Liver (tissue), 9 donors: ENCODE results near the gene UBE3D. TPM values are rescaled to one million over a fixed set of nuclear protein-coding genes. Genes with fewer than 3 reads are reported as not detected.

Experiments
- DNase-seq: peaks from one replicate; pipeline ENCODE4 v3.0.0-alpha.2; 2017; ENCODE audit warnings: low spot score
- H3K27ac ChIP-seq, 2 donors: one replicate each; pipeline ENCODE4 v1.7.0; 2013; ENCODE audit warnings: inconsistent platforms in 2 of 2, low read length in 2 of 2, control low read depth in 1 of 2, low read depth in 1 of 2, mild to moderate bottlenecking in 1 of 2
- H3K27me3 ChIP-seq, 4 donors: one replicate each; pipeline versions ENCODE4 v1.6.1 to v1.7.0; 2013; ENCODE audit warnings: low read length in 3 of 4, inconsistent platforms in 1 of 4, mild to moderate bottlenecking in 1 of 4, moderate library complexity in 1 of 4; ENCODE audit not compliant: control insufficient read depth in 4 of 4, insufficient read depth in 4 of 4
- H3K36me3 ChIP-seq, 4 donors: one replicate each; pipeline versions ENCODE4 v1.6.1 to v1.7.0; 2013; ENCODE audit warnings: low read length in 3 of 4, mild to moderate bottlenecking in 3 of 4, low read depth in 1 of 4, moderate library complexity in 1 of 4; ENCODE audit not compliant: control insufficient read depth in 4 of 4, insufficient read depth in 3 of 4
- H3K4me1 ChIP-seq, 4 donors: one replicate each; pipeline versions ENCODE4 v1.6.1 to v1.7.0; 2013; ENCODE audit warnings: low read length in 3 of 4, mild to moderate bottlenecking in 3 of 4, moderate library complexity in 1 of 4; ENCODE audit not compliant: control insufficient read depth in 4 of 4, insufficient read depth in 4 of 4
- H3K4me3 ChIP-seq, 3 donors: one replicate each; pipeline versions ENCODE4 v1.6.1 to v1.7.0; 2013; ENCODE audit warnings: low read length in 3 of 3, control low read depth in 1 of 3, low read depth in 1 of 3, mild to moderate bottlenecking in 1 of 3
- H3K9ac ChIP-seq, 2 donors: one replicate each; pipeline ENCODE4 v1.7.0; 2013; ENCODE audit warnings: low read length in 2 of 2, mild to moderate bottlenecking in 2 of 2, moderate library complexity in 2 of 2, control low read depth in 1 of 2, low read depth in 1 of 2
- H3K9me3 ChIP-seq, 4 donors: one replicate each; pipeline versions ENCODE4 v1.6.1 to v1.7.0; 2013; ENCODE audit warnings: low read length in 3 of 4; ENCODE audit not compliant: control insufficient read depth in 4 of 4
- CTCF ChIP-seq: fragments of 150-350 bp; IDR thresholded peaks from 2 replicates; pipeline ENCODE4 v1.5.1; 2017; ENCODE audit warnings: improper control_type of control experiment, low read depth, low read length; ENCODE audit not compliant: missing input control
- EGR1 ChIP-seq, 2 donors: IDR thresholded peaks; 2 replicates each; pipeline ENCODE4 v1.6.1; 2016 to 2018; ENCODE audit warnings: antibody characterized with exemption in 2 of 2, low read depth in 2 of 2
- FOXA1 ChIP-seq: IDR thresholded peaks from 2 replicates; pipeline ENCODE4 v1.6.1; 2016; ENCODE audit warnings: antibody characterized with exemption
- FOXA2 ChIP-seq: IDR thresholded peaks from 2 replicates; pipeline ENCODE4 v1.6.1; 2016; ENCODE audit warnings: antibody characterized with exemption
- GABPA ChIP-seq, 2 donors: IDR thresholded peaks in 1 of 2; conservative IDR thresholded peaks in 1 of 2; 2 replicates each; pipeline ENCODE4 v1.6.1; 2016; ENCODE audit warnings: antibody characterized with exemption in 2 of 2, mild to moderate bottlenecking in 1 of 2, moderate library complexity in 1 of 2
- HNF4A ChIP-seq, 2 donors: conservative IDR thresholded peaks; 2 replicates each; pipeline ENCODE4 v1.6.1; 2016; ENCODE audit warnings: antibody characterized with exemption in 2 of 2, mild to moderate bottlenecking in 2 of 2
- HNF4G ChIP-seq: IDR thresholded peaks from 2 replicates; pipeline ENCODE4 v1.6.1; 2016; ENCODE audit warnings: antibody characterized with exemption
- JUND ChIP-seq, 2 donors: IDR thresholded peaks; 2 replicates each; pipeline ENCODE4 v1.6.1; 2016; ENCODE audit warnings: antibody characterized with exemption in 2 of 2
- MAX ChIP-seq: IDR thresholded peaks from 2 replicates; pipeline ENCODE4 v1.6.1; 2016; ENCODE audit warnings: antibody characterized with exemption
- NR2F2 ChIP-seq: IDR thresholded peaks from 2 replicates; pipeline ENCODE4 v1.6.1; 2016; ENCODE audit warnings: antibody characterized with exemption
- RAD21 ChIP-seq, 2 donors: IDR thresholded peaks; 2 replicates each; pipeline ENCODE4 v1.6.1; 2016; ENCODE audit warnings: antibody characterized with exemption in 2 of 2, mild to moderate bottlenecking in 2 of 2
- REST ChIP-seq: IDR thresholded peaks from 2 replicates; pipeline ENCODE4 v1.6.1; 2016; ENCODE audit warnings: antibody characterized with exemption, mild to moderate bottlenecking
- SP1 ChIP-seq: IDR thresholded peaks from 2 replicates; pipeline ENCODE4 v1.6.1; 2018; ENCODE audit warnings: antibody characterized with exemption, mild to moderate bottlenecking
- TAF1 ChIP-seq: conservative IDR thresholded peaks from 2 replicates; pipeline ENCODE4 v1.6.1; 2016; ENCODE audit warnings: antibody characterized with exemption, mild to moderate bottlenecking
- YY1 ChIP-seq: IDR thresholded peaks from 2 replicates; pipeline ENCODE4 v1.6.1; 2016; ENCODE audit warnings: antibody characterized with exemption, mild to moderate bottlenecking
- ZBTB33 ChIP-seq: IDR thresholded peaks from 2 replicates; pipeline ENCODE4 v1.6.1; 2016; ENCODE audit warnings: antibody characterized with exemption
- WGBS: extraction: QIAGEN DNeasy Blood & Tissue Kit; methylation state at CpG from one replicate; pipeline ENCODE4 v1.1.7; 2013; 5-methylcytosine and 5-hydroxymethylcytosine counted together
- polyA plus RNA-seq, 2 donors: library from polyadenylated mRNA; stranded (reverse) in 1 of 2; unstranded in 1 of 2; fragments of 200-250 nt in 1 of 2; fragments of >200 nt in 1 of 2; fragmentation: Nextera tagmentation in 1 of 2; extraction: Ambion mirVana in 1 of 2; gene quantifications; one replicate each; pipeline versions ENCODE4 v1.2.1 to v1.2.3, GENCODE V29; 2013 to 2015
- total RNA-seq, 2 donors: library from RNA; depleted of rRNA; stranded (reverse); fragments of >200 nt; gene quantifications; one replicate each; pipeline ENCODE4 v1.2.3, GENCODE V29; 2014
- donor health status: healthy.
- donor health status: healthy.
- donor health status: healthy.
- donor health status: healthy.
- donor health status: healthy.

UBE3D gene
- total and polyA plus RNA-seq, 4 donors: 0.78 to 6.4 (median 1.9) TPM

- no peak for DNase-seq
- Histone ChIP-seq H3K27me3 (no peaks in the 10 kb centered on the region), H3K9ac (no peak overlapping the region), H3K36me3 (no peaks in the 10 kb centered on the region), H3K9me3 (no peaks in the 10 kb centered on the region), H3K4me3 (no peak overlapping the region), H3K4me1 (no peaks in the 10 kb centered on the region), H3K27ac (no peak overlapping the region)
- TF ChIP-seq GABPA (IDR thresholded peaks at IDR 0.05 in 1 of 2, conservative IDR thresholded peaks at IDR 0.05 in 1 of 2) (no peak), RAD21 (IDR thresholded peaks at IDR 0.05) (no peak), HNF4G (no peak), NR2F2 (no peak), MAX (no peak), ZBTB33 (no peak), YY1 (no peak), TAF1 (no peak), JUND (IDR thresholded peaks at IDR 0.05) (no peak), REST (no peak), CTCF (no peak), EGR1 (IDR thresholded peaks at IDR 0.05; ENCODE audit: low read depth in 2 of 2) (no peak), FOXA2 (no peak), SP1 (no peak), HNF4A (conservative IDR thresholded peaks at IDR 0.05) (no peak)
- 94% methylated on average over 3 of the region's 3 CpGs for WGBS
These were observed 156.1 kb downstream of the UBE3D start for GRCh38 chr6:82909551-82909950.

- no peak overlapping the region for H3K27ac ChIP-seq
- DNase-seq: no peak
These were observed 157.0 kb downstream of the UBE3D start for GRCh38 chr6:82908661-82909060.

More at GRCh38 chr6:82908661-82909060, 157.0 kb downstream of the UBE3D start:
- no peaks in the 10 kb centered on the region for H3K9me3 ChIP-seq
- no peak overlapping the region for H3K4me3 ChIP-seq
- no peaks in the 10 kb centered on the region for H3K27me3 ChIP-seq
- no peak overlapping the region for H3K9ac ChIP-seq
- H3K36me3 ChIP-seq: no peaks in the 10 kb centered on the region
- WGBS: 85% methylated on average over 2 of the region's 2 CpGs
- no peaks in the 10 kb centered on the region for H3K4me1 ChIP-seq
- TF ChIP-seq CTCF: no peak
- no peak for TF ChIP-seq ZBTB33
- TF ChIP-seq HNF4G: no peak
- TF ChIP-seq FOXA2: no peak
- TF ChIP-seq REST: no peak
- TF ChIP-seq RAD21 (IDR thresholded peaks at IDR 0.05): no peak
- TF ChIP-seq YY1: no peak
- no peak for TF ChIP-seq NR2F2
- no peak for TF ChIP-seq FOXA1
- no peak for TF ChIP-seq SP1
